OCI-LY7 (cell line): Measurements from ENCODE around the gene LITAFD. TPM values are rescaled to one million over a fixed set of nuclear protein-coding genes. Genes with fewer than 3 reads are reported as not detected.

ENCODE experiments used
- BruUV-seq: library from RNA; stranded (reverse); fragments of 400-500 nt; replicated peaks from 2 replicates; lab custom pipeline; 2021; lab: Mats Ljungman, UMichigan
- CTCF ChIA-PET: fragments of 300-600 bp; sonication (Branson Sonifier 250); formaldehyde crosslinking; loops from one replicate; lab custom pipeline; 2022; ENCODE audit warnings: antibody characterized with exemption; ENCODE audit not compliant: unreplicated experiment; lab: Charles Lee
- POLR2A ChIA-PET: fragments of 300-600 bp; sonication (Branson Sonifier 250); formaldehyde crosslinking; loops from one replicate; lab custom pipeline; 2022; ENCODE audit warnings: antibody characterized with exemption; lab: Charles Lee
- DNase-seq: peaks from one replicate; pipeline ENCODE4 v3.0.0-alpha.2; 2015; ENCODE audit warnings: low spot score
- H2AFZ ChIP-seq: fragments of 200-600 bp; sonication (generic), shearing (Covaris generic); 2 replicates; pipeline ENCODE4 v1.6.1; 2014; ENCODE audit warnings: mild to moderate bottlenecking, antibody characterized with exemption, low read length, moderate library complexity
- H3K27ac ChIP-seq: fragments of 200-600 bp; sonication (generic); 2 replicates; pipeline ENCODE4 v1.5.1; 2014; ENCODE audit warnings: mixed run types, low read depth, mild to moderate bottlenecking, moderate library complexity, low read length, inconsistent platforms; ENCODE audit not compliant: poor library complexity, severe bottlenecking
- H3K36me3 ChIP-seq: fragments of 200-600 bp; sonication (generic); 2 replicates; pipeline ENCODE4 v1.6.1; 2014; ENCODE audit warnings: mild to moderate bottlenecking, antibody characterized with exemption, low read length, moderate library complexity, mixed read lengths; ENCODE audit not compliant: insufficient read depth
- H3K4me1 ChIP-seq: fragments of 200-600 bp; sonication (generic); 2 replicates; pipeline ENCODE4 v1.5.1; 2014; ENCODE audit warnings: mild to moderate bottlenecking, low read length; ENCODE audit not compliant: insufficient read depth, poor library complexity, severe bottlenecking
- H3K4me2 ChIP-seq: fragments of 200-600 bp; sonication (generic); 2 replicates; pipeline ENCODE4 v1.6.1; 2014; ENCODE audit warnings: mild to moderate bottlenecking, low read length
- H3K4me3 ChIP-seq: fragments of 200-600 bp; sonication (generic); 2 replicates; pipeline ENCODE4 v1.5.1; 2014; ENCODE audit warnings: mild to moderate bottlenecking, low read depth, low read length; ENCODE audit not compliant: poor library complexity, severe bottlenecking
- H3K79me2 ChIP-seq: fragments of 200-600 bp; sonication (generic); 2 replicates; pipeline ENCODE4 v1.6.1; 2016; ENCODE audit warnings: low read depth, mild to moderate bottlenecking, low read length, moderate library complexity, mixed read lengths; ENCODE audit not compliant: insufficient read depth
- H3K9me2 ChIP-seq: fragments of 200-600 bp; sonication (generic); 2 replicates; pipeline ENCODE4 v1.6.1; 2016; ENCODE audit warnings: mild to moderate bottlenecking, low read length, mixed read lengths; ENCODE audit not compliant: insufficient read depth
- H3K9me3 ChIP-seq: fragments of 200-600 bp; sonication (generic); 2 replicates; pipeline ENCODE4 v1.6.1; 2014; ENCODE audit warnings: mild to moderate bottlenecking, mixed run types, low read length, mixed read lengths
- H4K20me1 ChIP-seq: fragments of 200-600 bp; sonication (generic); 2 replicates; pipeline ENCODE4 v1.6.1; 2014; ENCODE audit warnings: mild to moderate bottlenecking, antibody characterized with exemption, low read length, moderate library complexity, mixed read lengths; ENCODE audit not compliant: insufficient read depth
- CTCF ChIP-seq: fragments of 200-600 bp; sonication (generic); conservative IDR thresholded peaks from 2 replicates; pipeline ENCODE4 v1.5.1; 2014; ENCODE audit warnings: mild to moderate bottlenecking, antibody characterized with exemption, low read length, moderate library complexity, mixed read lengths
- EZH2phosphoT487 ChIP-seq: fragments of 200-600 bp; sonication (generic); IDR thresholded peaks from 2 replicates; pipeline ENCODE4 v1.6.1; 2018; ENCODE audit warnings: low read depth, borderline replicate concordance, mild to moderate bottlenecking, mixed run types, antibody characterized with exemption, low read length, moderate library complexity, mixed read lengths
- intact Hi-C: fragments of 100-400 bp; cut with micrococcal nuclease; formaldehyde crosslinking; loops from one replicate; pipeline ENCODE4 v1.10.0; 2022; ENCODE audit not compliant: unreplicated experiment
- total RNA-seq, 2 experiments: library from RNA; depleted of rRNA in 1 of 2; stranded (reverse); fragments of >200 nt in 1 of 2; shearing (Covaris generic) in 1 of 2; gene quantifications; 2 replicates each; pipeline ENCODE4 v1.2.3, GENCODE V29; 2014 to 2022

Gene LITAFD
- total RNA-seq, 2 experiments from 2014 or later: not detected

- no peaks in the 10 kb centered on the region for H3K9me3 ChIP-seq
- H3K4me3 ChIP-seq: no peak overlapping the region
- no peak for TF ChIP-seq EZH2phosphoT487
- no peak for TF ChIP-seq CTCF
- BruUV-seq: no TSS peak
- no peak overlapping the region for H3K4me2 ChIP-seq
- H3K36me3 ChIP-seq: peaks cover 19% of the 10 kb centered on the region
- no peaks in the 10 kb centered on the region for H4K20me1 ChIP-seq
- POLR2A ChIA-PET: interaction anchor here (0.6 kb wide), 1 partner anchor 16 kb away, joined by 5 read pairs; no protein-coding TSS in a partner anchor
- CTCF ChIA-PET: no interaction called here
- H3K79me2 ChIP-seq: no peaks in the 10 kb centered on the region
- H3K4me1 ChIP-seq: no peaks in the 10 kb centered on the region
- no peak overlapping the region for H3K27ac ChIP-seq
- DNase-seq: no peak
- H2AFZ ChIP-seq: no peak overlapping the region
- intact Hi-C loops: no loop called here
- H3K9me2 ChIP-seq: no peaks in the 10 kb centered on the region
Measured at GRCh38 chr16:8887431-8887765, 5.2 kb downstream of the LITAFD start.

GRCh38 chr16:8887952-8888560 is 5.9 kb downstream of the LITAFD start:
- Histone ChIP-seq H3K9me3 (no peaks in the 10 kb centered on the region), H3K4me3 (no peak overlapping the region), H2AFZ (no peak overlapping the region), H3K79me2 (no peaks in the 10 kb centered on the region), H3K36me3 (peaks cover 24% of the 10 kb centered on the region), H3K4me2 (no peak overlapping the region), H4K20me1 (no peaks in the 10 kb centered on the region), H3K27ac (no peak overlapping the region), H3K9me2 (no peaks in the 10 kb centered on the region), H3K4me1 (peaks cover 5% of the 10 kb centered on the region)
- ChIA-PET POLR2A (interaction anchor here (0.6 kb wide), 1 partner anchor 17 kb away, joined by 5 read pairs; no protein-coding TSS in a partner anchor), CTCF (no interaction called here)
- intact Hi-C loops: no loop called here
- no TSS peak for BruUV-seq
- TF ChIP-seq EZH2phosphoT487 (no peak), CTCF (no peak)
- DNase-seq: no peak

GRCh38 chr16:8888951-8889892 is 7.1 kb downstream of the LITAFD start:
- H3K4me1 ChIP-seq: peaks cover 10% of the 10 kb centered on the region
- POLR2A ChIA-PET: no interaction called here
- H3K9me2 ChIP-seq: no peaks in the 10 kb centered on the region
- peaks cover 36% of the 10 kb centered on the region for H3K36me3 ChIP-seq
- H3K4me2 ChIP-seq: no peak overlapping the region
- TF ChIP-seq EZH2phosphoT487: no peak
- no peak for TF ChIP-seq CTCF
- BruUV-seq: no TSS peak
- no peak for DNase-seq
- no peaks in the 10 kb centered on the region for H3K9me3 ChIP-seq
- H2AFZ ChIP-seq: no peak overlapping the region
- H3K79me2 ChIP-seq: no peaks in the 10 kb centered on the region
- H3K4me3 ChIP-seq: no peak overlapping the region
- CTCF ChIA-PET: no interaction called here
- H4K20me1 ChIP-seq: no peaks in the 10 kb centered on the region
- intact Hi-C loops: no loop called here
- no peak overlapping the region for H3K27ac ChIP-seq
